SH-SY5Y (cell line): ENCODE data around the gene WWOX.

Source experiments
- GATA2 ChIP-seq: IDR thresholded peaks from 2 replicates; pipeline ENCODE4 v1.6.1; 2011; ENCODE audit warnings: mild to moderate bottlenecking, low read depth, low read length
- GATA3 ChIP-seq: IDR thresholded peaks from 2 replicates; pipeline ENCODE4 v1.6.1; 2011; ENCODE audit warnings: low read depth, mild to moderate bottlenecking, low read length, moderate library complexity

GRCh38 chr16:78851266-78851665 lies 751.8 kb downstream of the WWOX start:
- TF ChIP-seq GATA2 (no peak), GATA3 (no peak)
